K562 (cell line): Measurements from ENCODE around the gene SLC26A3. TPM values are rescaled to one million over a fixed set of nuclear protein-coding genes. Genes with fewer than 3 reads are reported as not detected.

ENCODE experiments used
- ARID1B ChIP-seq: fragments of 450-650 bp; IDR thresholded peaks from 2 replicates; pipeline ENCODE4 v1.6.1; 2016; ENCODE audit warnings: antibody characterized with exemption, mild to moderate bottlenecking, inconsistent platforms
- CBFA2T2 ChIP-seq: fragments of 450-650 bp; conservative IDR thresholded peaks from 2 replicates; pipeline ENCODE4 v1.6.1; 2017; ENCODE audit warnings: mild to moderate bottlenecking
- CEBPG ChIP-seq, 3 experiments: fragments of 200-800 bp in 1 of 3; sonication (Bioruptor generic) in 1 of 3; sonication (generic) in 1 of 3; formaldehyde crosslinking in 1 of 3; IDR thresholded peaks in 2 of 3; conservative IDR thresholded peaks in 1 of 3; 2 replicates each; pipeline versions ENCODE4 v1.6.1 to v1.8.0; 2016 to 2022; ENCODE audit warnings: missing compliant biosample characterization in 2 of 3, missing genetic modification characterization in 2 of 3, mild to moderate bottlenecking in 1 of 3, missing genetic modification reagents in 1 of 3
- CHD1 ChIP-seq: fragments of 200-600 bp; sonication (generic); IDR thresholded peaks from one replicate; pipeline ENCODE4 v1.6.1; 2012; ENCODE audit warnings: mild to moderate bottlenecking, moderate library complexity, low read length, inconsistent platforms
- CXXC5 ChIP-seq: fragments of 250-450 bp; sonication (Bioruptor Pico); IDR thresholded peaks from 2 replicates; pipeline ENCODE4 v1.8.0; 2022; ENCODE audit warnings: inconsistent platforms, mild to moderate bottlenecking, moderate library complexity
- ETS2 ChIP-seq: IDR thresholded peaks from 2 replicates; pipeline ENCODE4 v1.6.1; 2016; ENCODE audit warnings: borderline replicate concordance, missing genetic modification characterization, mild to moderate bottlenecking, moderate library complexity, missing compliant biosample characterization; ENCODE audit not compliant: poor library complexity, severe bottlenecking
- HMG20A ChIP-seq: fragments of 450-650 bp; formaldehyde crosslinking; conservative IDR thresholded peaks from 2 replicates; pipeline ENCODE4 v1.4.0; 2020; ENCODE audit warnings: mild to moderate bottlenecking, mixed read lengths
- IRF9 ChIP-seq: fragments of 450-650 bp; IDR thresholded peaks from 2 replicates; pipeline ENCODE4 v1.6.1; 2016; ENCODE audit warnings: missing biosample characterization, missing genetic modification characterization
- JUNB ChIP-seq: fragments of 450-650 bp; formaldehyde crosslinking; conservative IDR thresholded peaks from 2 replicates; pipeline ENCODE4 v1.4.0; 2020; ENCODE audit warnings: mild to moderate bottlenecking
- MLLT1 ChIP-seq, 2 experiments: fragments of 450-650 bp; IDR thresholded peaks; 2 replicates each; pipeline ENCODE4 v1.6.1; 2016
- NCOR1 ChIP-seq: fragments of 450-650 bp; IDR thresholded peaks from 2 replicates; pipeline ENCODE4 v1.6.1; 2016; ENCODE audit warnings: mild to moderate bottlenecking, moderate library complexity
- PHF20 ChIP-seq: fragments of 450-650 bp; IDR thresholded peaks from 2 replicates; pipeline ENCODE4 v1.6.1; 2018; ENCODE audit not compliant: partially characterized antibody
- RCOR1 ChIP-seq, 2 experiments: IDR thresholded peaks; 2 replicates each; pipeline ENCODE4 v1.6.1; 2012; ENCODE audit warnings: low read depth in 2 of 2, low read length in 2 of 2, borderline replicate concordance in 1 of 2, improper control_type of control experiment in 1 of 2
- TEAD4 ChIP-seq, 2 experiments: sonication (generic) in 1 of 2; formaldehyde crosslinking in 1 of 2; IDR thresholded peaks; 2 replicates each; pipeline versions ENCODE4 v1.6.1 to v1.8.0; 2012 to 2022; ENCODE audit warnings: borderline replicate concordance in 1 of 2, inconsistent platforms in 1 of 2, low read length in 1 of 2, mild to moderate bottlenecking in 1 of 2, missing genetic modification reagents in 1 of 2
- TSC22D4 ChIP-seq: fragments of 450-650 bp; IDR thresholded peaks from 2 replicates; pipeline ENCODE4 v1.6.1; 2016; ENCODE audit warnings: missing genetic modification characterization, missing biosample characterization, control low read depth
- TSHZ1 ChIP-seq: fragments of 250-450 bp; sonication (Bioruptor Pico); IDR thresholded peaks from 2 replicates; pipeline ENCODE4 v1.4.0; 2020; ENCODE audit warnings: mild to moderate bottlenecking, moderate library complexity
- YY1 ChIP-seq, 3 experiments: IDR thresholded peaks; 2 replicates each; pipeline ENCODE4 v1.6.1; 2011; ENCODE audit warnings: low read length in 2 of 3, mild to moderate bottlenecking in 2 of 3, moderate library complexity in 2 of 3, borderline replicate concordance in 1 of 3, control low read depth in 1 of 3, low read depth in 1 of 3; ENCODE audit not compliant: insufficient read depth in 3 of 3, insufficient replicate concordance in 2 of 3, control insufficient read depth in 1 of 3, insufficient read length in 1 of 3; ENCODE audit errors: extremely low read depth in 1 of 3
- ZC3H4 ChIP-seq: sonication (generic); formaldehyde crosslinking; IDR thresholded peaks from 2 replicates; pipeline ENCODE4 v1.9.0; 2021; ENCODE audit warnings: missing genetic modification reagents, borderline replicate concordance
- polyA plus RNA-seq, 8 experiments: library from polyadenylated mRNA; depleted of rRNA in 4 of 8; stranded (reverse) in 5 of 8; unstranded in 3 of 8; fragments of >200 nt; fragmentation: Nextera tagmentation in 2 of 8; fragmentation: Illumina TruSeq in 1 of 8; extraction: Ambion mirVana in 2 of 8; extraction: Trizol in 1 of 8; gene quantifications; 2 replicates each; pipeline versions ENCODE4 v1.2.1 to v1.2.3, GENCODE V29; 2011 to 2014; ENCODE audit warnings: inconsistent platforms in 1 of 8, missing spikeins in 1 of 8
- total RNA-seq, 7 experiments: library from RNA; depleted of rRNA in 6 of 7; stranded (reverse); fragments of >200 nt in 6 of 7; fragmentation: Illumina TruSeq in 2 of 7; extraction: Trizol in 2 of 7; gene quantifications; 2 replicates each; pipeline versions ENCODE4 v1.2.1 to v1.2.3, GENCODE V29; 2011 to 2021; ENCODE audit warnings: low replicate concordance in 1 of 7
- TF ChIP-seq, protein P1 (sequence below): IDR thresholded peaks from 2 replicates; pipeline ENCODE4 v1.6.1; 2016; ENCODE audit warnings: missing genetic modification characterization, missing compliant biosample characterization

The SLC26A3 gene
- total and polyA plus RNA-seq, 9 of the 15 experiments (the other 6 are each of a cell fraction or from before 2014, with no cell fraction given), result 0.86 TPM; not detected in 8

- TF ChIP-seq, protein P1, sequence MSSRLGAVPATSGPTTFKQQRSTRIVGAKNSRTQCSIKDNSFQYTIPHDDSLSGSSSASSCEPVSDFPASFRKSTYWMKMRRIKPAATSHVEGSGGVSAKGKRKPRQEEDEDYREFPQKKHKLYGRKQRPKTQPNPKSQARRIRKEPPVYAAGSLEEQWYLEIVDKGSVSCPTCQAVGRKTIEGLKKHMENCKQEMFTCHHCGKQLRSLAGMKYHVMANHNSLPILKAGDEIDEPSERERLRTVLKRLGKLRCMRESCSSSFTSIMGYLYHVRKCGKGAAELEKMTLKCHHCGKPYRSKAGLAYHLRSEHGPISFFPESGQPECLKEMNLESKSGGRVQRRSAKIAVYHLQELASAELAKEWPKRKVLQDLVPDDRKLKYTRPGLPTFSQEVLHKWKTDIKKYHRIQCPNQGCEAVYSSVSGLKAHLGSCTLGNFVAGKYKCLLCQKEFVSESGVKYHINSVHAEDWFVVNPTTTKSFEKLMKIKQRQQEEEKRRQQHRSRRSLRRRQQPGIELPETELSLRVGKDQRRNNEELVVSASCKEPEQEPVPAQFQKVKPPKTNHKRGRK, result no peak
- TF ChIP-seq CBFA2T2 (peak; percentile 46), PHF20 (no peak), JUNB (CRISPR knock-in tag) (no peak), MLLT1 (IDR thresholded peaks at IDR 0.05) (no peak), HMG20A (CRISPR knock-in tag) (0 out of 2 replicates have a peak, but pooled peaks have one; percentile 6), CXXC5 (CRISPR knock-in tag) (0 out of 2 replicates have a peak, but pooled peaks have one; percentile 17), TSHZ1 (no peak), ZC3H4 (CRISPR knock-in tag) (no peak), IRF9 (tag) (no peak), ETS2 (no peak), ARID1B (peak; percentile 57), TSC22D4 (tag) (no peak), YY1 (IDR thresholded peaks at IDR 0.05; ENCODE audit: borderline replicate concordance in 1 of 3, control insufficient read depth in 1 of 3, extremely low read depth in 1 of 3, insufficient read depth in 3 of 3, insufficient read length in 1 of 3, insufficient replicate concordance in 2 of 3, low read depth in 1 of 3, low read length in 2 of 3) (no peak), TEAD4 (IDR thresholded peaks at IDR 0.05; ENCODE audit: low read length) (peak; percentile 78), TEAD4 (CRISPR knock-in tag; IDR thresholded peaks at IDR 0.05; ENCODE audit: borderline replicate concordance) (no peak), NCOR1 (peak; percentile 19; the same call in 1 of the 2 replicates), CHD1 (no peak), CEBPG (CRISPR knock-in tag; IDR thresholded peaks at IDR 0.05) (0 out of 2 replicates have a peak, but pooled peaks have one; percentile 11), CEBPG (tag; conservative IDR thresholded peaks at IDR 0.05 in 1 of 2, IDR thresholded peaks at IDR 0.05 in 1 of 2) (peak in 1 of 2 experiments; percentile 81; a peak in 2 of 4 replicates), RCOR1 (IDR thresholded peaks at IDR 0.05; ENCODE audit: borderline replicate concordance in 1 of 2, low read depth in 2 of 2, low read length in 2 of 2) (peak in 1 of 2 experiments; percentile 92; a peak in 2 of 4 replicates)
Measured at GRCh38 chr7:107779647-107780099, 23.4 kb downstream of the SLC26A3 start (continued).
